ENCODE measurements around the gene GPX3.

DNA sequence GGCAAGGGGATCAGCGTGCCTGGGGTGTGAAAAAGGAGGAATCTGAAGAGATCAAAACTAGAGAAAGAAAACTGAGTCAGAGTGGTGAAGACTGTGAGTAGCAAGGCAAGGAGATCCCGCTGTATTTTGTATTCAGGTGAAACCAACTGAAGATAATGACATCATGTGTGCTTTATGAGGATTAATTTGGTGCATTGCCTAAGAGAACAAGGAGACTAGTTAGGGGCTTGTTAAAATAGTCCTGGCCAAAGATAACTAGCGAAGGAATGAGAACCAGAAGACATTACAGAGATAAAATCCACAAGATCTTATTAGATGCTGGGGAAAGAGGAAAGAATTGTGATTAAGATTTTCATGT is 16.9 kb upstream of the GPX3 start:
- TF ChIP-seq, protein P1, sequence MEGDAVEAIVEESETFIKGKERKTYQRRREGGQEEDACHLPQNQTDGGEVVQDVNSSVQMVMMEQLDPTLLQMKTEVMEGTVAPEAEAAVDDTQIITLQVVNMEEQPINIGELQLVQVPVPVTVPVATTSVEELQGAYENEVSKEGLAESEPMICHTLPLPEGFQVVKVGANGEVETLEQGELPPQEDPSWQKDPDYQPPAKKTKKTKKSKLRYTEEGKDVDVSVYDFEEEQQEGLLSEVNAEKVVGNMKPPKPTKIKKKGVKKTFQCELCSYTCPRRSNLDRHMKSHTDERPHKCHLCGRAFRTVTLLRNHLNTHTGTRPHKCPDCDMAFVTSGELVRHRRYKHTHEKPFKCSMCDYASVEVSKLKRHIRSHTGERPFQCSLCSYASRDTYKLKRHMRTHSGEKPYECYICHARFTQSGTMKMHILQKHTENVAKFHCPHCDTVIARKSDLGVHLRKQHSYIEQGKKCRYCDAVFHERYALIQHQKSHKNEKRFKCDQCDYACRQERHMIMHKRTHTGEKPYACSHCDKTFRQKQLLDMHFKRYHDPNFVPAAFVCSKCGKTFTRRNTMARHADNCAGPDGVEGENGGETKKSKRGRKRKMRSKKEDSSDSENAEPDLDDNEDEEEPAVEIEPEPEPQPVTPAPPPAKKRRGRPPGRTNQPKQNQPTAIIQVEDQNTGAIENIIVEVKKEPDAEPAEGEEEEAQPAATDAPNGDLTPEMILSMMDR (conservative IDR thresholded peaks at IDR 0.05 in 1 of 2, IDR thresholded peaks at IDR 0.05 in 1 of 2; ENCODE audit: low read depth in 1 of 2, low read length in 2 of 2), result no peak
- no peak for TF ChIP-seq EZH2 (IDR thresholded peaks at IDR 0.05; ENCODE audit: low read length, missing control alignments)

All from fibroblast of lung (primary cell).